ENCODE data around the gene KCNJ16. TPM values are rescaled to one million over a fixed set of nuclear protein-coding genes. Genes with fewer than 3 reads are reported as not detected.
A peak's percentile ranks its signal among the peaks of the same experiment; 100 is the strongest.

KCNJ16 gene
- total RNA-seq, 2 experiments from 2014 or later: not detected

- H3K4me3 ChIP-seq (ENCODE audit: low read length): no peak overlapping the region
- no peak for ATAC-seq (ENCODE audit: poor library complexity)
- H3K9me3 Mint-ChIP-seq: peaks cover 5% of the 10 kb centered on the region
- H3K36me3 ChIP-seq (ENCODE audit: insufficient read depth, low read length): no peaks in the 10 kb centered on the region
- DNase-seq: no peak
- no peaks in the 10 kb centered on the region for H3K27me3 ChIP-seq (ENCODE audit: control insufficient read depth in 1 of 2, insufficient read depth in 2 of 2, low read length in 2 of 2)
- H3K4me3 Mint-ChIP-seq: no peak overlapping the region
- no peaks in the 10 kb centered on the region for H3K36me3 Mint-ChIP-seq (ENCODE audit: low read depth)
- TF ChIP-seq, protein P1, sequence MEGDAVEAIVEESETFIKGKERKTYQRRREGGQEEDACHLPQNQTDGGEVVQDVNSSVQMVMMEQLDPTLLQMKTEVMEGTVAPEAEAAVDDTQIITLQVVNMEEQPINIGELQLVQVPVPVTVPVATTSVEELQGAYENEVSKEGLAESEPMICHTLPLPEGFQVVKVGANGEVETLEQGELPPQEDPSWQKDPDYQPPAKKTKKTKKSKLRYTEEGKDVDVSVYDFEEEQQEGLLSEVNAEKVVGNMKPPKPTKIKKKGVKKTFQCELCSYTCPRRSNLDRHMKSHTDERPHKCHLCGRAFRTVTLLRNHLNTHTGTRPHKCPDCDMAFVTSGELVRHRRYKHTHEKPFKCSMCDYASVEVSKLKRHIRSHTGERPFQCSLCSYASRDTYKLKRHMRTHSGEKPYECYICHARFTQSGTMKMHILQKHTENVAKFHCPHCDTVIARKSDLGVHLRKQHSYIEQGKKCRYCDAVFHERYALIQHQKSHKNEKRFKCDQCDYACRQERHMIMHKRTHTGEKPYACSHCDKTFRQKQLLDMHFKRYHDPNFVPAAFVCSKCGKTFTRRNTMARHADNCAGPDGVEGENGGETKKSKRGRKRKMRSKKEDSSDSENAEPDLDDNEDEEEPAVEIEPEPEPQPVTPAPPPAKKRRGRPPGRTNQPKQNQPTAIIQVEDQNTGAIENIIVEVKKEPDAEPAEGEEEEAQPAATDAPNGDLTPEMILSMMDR (IDR thresholded peaks at IDR 0.05): no peak
- intact Hi-C loops (cut with DNase I, micrococcal nuclease): no loop called here
- H3K4me1 Mint-ChIP-seq (ENCODE audit: low read depth): no peaks in the 10 kb centered on the region
- H3K27ac Mint-ChIP-seq: no peak overlapping the region
- ChIA-PET CTCF (no interaction called here), POLR2A (no interaction called here)
- peaks cover 1% of the 10 kb centered on the region for H3K27me3 Mint-ChIP-seq
- no peak overlapping the region for H3K27ac ChIP-seq (ENCODE audit: low read depth in 1 of 2, low read length in 2 of 2)
- H3K4me1 ChIP-seq (ENCODE audit: insufficient read depth, low read length): no peaks in the 10 kb centered on the region
- peaks cover 0 to 6% of the 10 kb centered on the region in 2 experiments for H3K9me3 ChIP-seq (ENCODE audit: control insufficient read depth in 1 of 2, insufficient read depth in 1 of 2, low read length in 2 of 2)
Measured at GRCh38 chr17:70116919-70117318, 41.9 kb downstream of the KCNJ16 start.

DNA sequence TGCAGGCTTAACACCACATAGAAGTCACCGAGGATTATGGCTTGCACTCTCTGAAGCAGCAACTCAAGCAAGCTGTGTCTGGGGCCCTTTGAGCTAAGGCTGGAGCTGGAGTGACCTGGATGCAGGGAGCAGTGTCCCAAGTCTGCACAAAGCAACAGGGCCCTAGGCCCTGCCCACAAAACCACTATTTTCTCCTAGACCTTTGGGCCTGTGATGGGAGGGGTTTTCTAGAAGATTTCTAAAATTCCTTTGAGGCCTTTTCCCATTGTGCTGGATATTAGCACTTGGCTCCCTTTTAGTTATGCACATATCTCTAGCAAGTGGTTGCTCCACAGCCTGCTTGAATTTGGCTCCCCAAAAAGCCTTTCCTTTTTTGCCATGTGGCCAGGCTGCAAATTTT lies 44.5 kb downstream of the KCNJ16 start:
- Histone ChIP-seq H3K27me3 (ENCODE audit: control insufficient read depth in 1 of 2, insufficient read depth in 2 of 2, low read length in 2 of 2) (no peaks in the 10 kb centered on the region), H3K9me3 (ENCODE audit: control insufficient read depth in 1 of 2, insufficient read depth in 1 of 2, low read length in 2 of 2) (peaks cover 0 to 6% of the 10 kb centered on the region in 2 experiments), H3K27ac (ENCODE audit: low read depth in 1 of 2, low read length in 2 of 2) (no peak overlapping the region), H3K4me3 (ENCODE audit: low read length) (no peak overlapping the region), H3K4me1 (ENCODE audit: insufficient read depth, low read length) (no peaks in the 10 kb centered on the region), H3K36me3 (ENCODE audit: insufficient read depth, low read length) (no peaks in the 10 kb centered on the region)
- TF ChIP-seq, protein P1 (IDR thresholded peaks at IDR 0.05): no peak
- H3K27me3 Mint-ChIP-seq: no peaks in the 10 kb centered on the region
- POLR2A ChIA-PET: no interaction called here
- H3K4me1 Mint-ChIP-seq (ENCODE audit: low read depth): no peaks in the 10 kb centered on the region
- no peak overlapping the region for H3K27ac Mint-ChIP-seq
- CTCF ChIA-PET: no interaction called here
- H3K9me3 Mint-ChIP-seq: peaks cover 5% of the 10 kb centered on the region
- no peak for DNase-seq
- no peak overlapping the region for H3K4me3 Mint-ChIP-seq
- no peaks in the 10 kb centered on the region for H3K36me3 Mint-ChIP-seq (ENCODE audit: low read depth)
- intact Hi-C loops (cut with DNase I, micrococcal nuclease): no loop called here
- no peak for ATAC-seq (ENCODE audit: poor library complexity)

DNA sequence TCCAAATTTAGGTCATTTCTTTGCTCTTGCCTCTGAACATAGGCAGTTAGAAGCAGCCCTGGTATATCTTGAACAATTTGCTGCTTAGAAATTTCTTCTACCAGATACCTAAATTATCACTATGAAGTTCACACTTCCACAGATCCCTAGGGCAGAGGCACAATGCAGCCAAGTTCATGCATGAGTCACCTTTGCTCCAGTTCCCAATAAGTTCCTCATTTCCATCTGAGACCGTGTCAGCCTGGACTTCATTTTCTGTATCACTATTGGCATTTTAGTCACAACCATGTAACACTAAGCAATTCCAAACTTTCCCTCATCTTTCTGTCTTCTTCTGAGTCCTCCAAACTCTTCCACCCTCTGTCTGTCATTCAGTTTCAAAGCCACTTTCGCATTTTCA lies 45.0 kb downstream of the KCNJ16 start:
- ChIA-PET POLR2A (no interaction called here), CTCF (no interaction called here)
- no peaks in the 10 kb centered on the region for H3K27me3 ChIP-seq (ENCODE audit: control insufficient read depth in 1 of 2, insufficient read depth in 2 of 2, low read length in 2 of 2)
- H3K27me3 Mint-ChIP-seq: no peaks in the 10 kb centered on the region
- DNase-seq: peak in 2 of 14 experiments; percentile 42 to 54
- intact Hi-C loops (cut with DNase I, micrococcal nuclease): no loop called here
- no peak overlapping the region for H3K27ac Mint-ChIP-seq
- no peak for ATAC-seq (ENCODE audit: poor library complexity)
- no peaks in the 10 kb centered on the region for H3K4me1 Mint-ChIP-seq (ENCODE audit: low read depth)
- no peaks in the 10 kb centered on the region for H3K4me1 ChIP-seq (ENCODE audit: insufficient read depth, low read length)
- no peak overlapping the region for H3K4me3 Mint-ChIP-seq
- no peak overlapping the region for H3K4me3 ChIP-seq (ENCODE audit: low read length)
- no peak overlapping the region for H3K27ac ChIP-seq (ENCODE audit: low read depth in 1 of 2, low read length in 2 of 2)
- no peaks in the 10 kb centered on the region for H3K36me3 Mint-ChIP-seq (ENCODE audit: low read depth)
- no peaks in the 10 kb centered on the region for H3K36me3 ChIP-seq (ENCODE audit: insufficient read depth, low read length)
- TF ChIP-seq, protein P1 (IDR thresholded peaks at IDR 0.05): no peak
- peaks cover 5% of the 10 kb centered on the region for H3K9me3 Mint-ChIP-seq
- peaks cover 0 to 6% of the 10 kb centered on the region in 2 experiments for H3K9me3 ChIP-seq (ENCODE audit: control insufficient read depth in 1 of 2, insufficient read depth in 1 of 2, low read length in 2 of 2)

All from CD4-positive, alpha-beta T cell (primary cell).